B cell (primary cell): ENCODE results near the gene RUFY4. TPM values are rescaled to one million over a fixed set of nuclear protein-coding genes. Genes with fewer than 3 reads are reported as not detected.

ENCODE experiments used
- ATAC-seq: fragments of 200-7000 bp; cut with Tn5 transposase; one replicate; pipeline ENCODE4 v1.10.0; 2021; ENCODE audit warnings: low read depth, mild to moderate bottlenecking, moderate number of reproducible peaks, moderate library complexity
- CTCF ChIA-PET: fragments of 350-600 bp; sonication (Branson Sonifier 250); formaldehyde crosslinking; loops from one replicate; lab custom pipeline; 2021; ENCODE audit warnings: antibody characterized with exemption, inconsistent platforms; lab: Charles Lee
- POLR2A ChIA-PET: fragments of 350-600 bp; sonication (Branson Sonifier 250); formaldehyde crosslinking; loops from one replicate; lab custom pipeline; 2021; ENCODE audit warnings: antibody characterized with exemption; lab: Charles Lee
- DNase-seq: peaks from one replicate; pipeline ENCODE4 v3.0.0; 2013
- H2AFZ ChIP-seq: 2 replicates; pipeline ENCODE4 v1.6.1; 2012; ENCODE audit warnings: mild to moderate bottlenecking, low read depth, low read length; ENCODE audit not compliant: insufficient read depth, poor library complexity, severe bottlenecking
- H3K27ac ChIP-seq, 2 donors: 1 replicate in 1 of 2; 2 replicates in 1 of 2; pipeline ENCODE4 v1.5.1; 2012 to 2013; ENCODE audit warnings: low read length in 2 of 2, mild to moderate bottlenecking in 2 of 2, moderate library complexity in 1 of 2
- H3K27me3 ChIP-seq, 4 experiments: fragments of 200-600 bp in 1 of 4; sonication (generic) in 1 of 4; replicated peaks in 1 of 4; 1 replicate in 2 of 4; 2 replicates in 2 of 4; pipeline versions ENCODE4 v1.6.1 to v1.7.0; 2013 to 2016; ENCODE audit warnings: low read length in 3 of 4, mild to moderate bottlenecking in 2 of 4, mixed read lengths in 1 of 4, moderate library complexity in 1 of 4; ENCODE audit not compliant: insufficient read depth in 4 of 4, control insufficient read depth in 3 of 4; ENCODE audit errors: control extremely low read depth in 1 of 4
- H3K36me3 ChIP-seq, 2 experiments: replicated peaks in 1 of 2; 1 replicate in 1 of 2; 2 replicates in 1 of 2; pipeline versions ENCODE4 v1.6.1 to v1.7.1; 2013; ENCODE audit warnings: low read length in 1 of 2; ENCODE audit not compliant: insufficient read depth in 2 of 2, control insufficient read depth in 1 of 2; ENCODE audit errors: control extremely low read depth in 1 of 2, extremely low read depth in 1 of 2
- H3K4me1 ChIP-seq, 2 donors: fragments of 200-600 bp in 1 of 2; sonication (generic) in 1 of 2; 1 replicate in 1 of 2; 2 replicates in 1 of 2; pipeline versions ENCODE4 v1.5.1 to v1.6.1; 2013 to 2017; ENCODE audit warnings: low read length in 2 of 2; ENCODE audit not compliant: control insufficient read depth in 2 of 2, insufficient read depth in 2 of 2
- H3K4me2 ChIP-seq: replicated peaks from 2 replicates; pipeline ENCODE3; 2012; ENCODE audit warnings: mild to moderate bottlenecking, low read depth, low read length; ENCODE audit not compliant: poor library complexity, severe bottlenecking
- H3K4me3 ChIP-seq, 5 experiments: fragments of 200-600 bp in 1 of 5; sonication (generic) in 1 of 5; 1 replicate in 3 of 5; 2 replicates in 2 of 5; pipeline versions ENCODE4 v1.5.1 to v1.7.0; 2011 to 2016; ENCODE audit warnings: low read length in 4 of 5, mild to moderate bottlenecking in 4 of 5, low read depth in 2 of 5, control low read depth in 1 of 5, moderate library complexity in 1 of 5; ENCODE audit not compliant: insufficient read depth in 1 of 5; ENCODE audit errors: control extremely low read depth in 1 of 5, extremely low read depth in 1 of 5
- H3K79me2 ChIP-seq: fragments of 200-600 bp; sonication (generic); one replicate; pipeline ENCODE4 v1.6.0; 2016; ENCODE audit warnings: low read length; ENCODE audit not compliant: control insufficient read depth, insufficient read depth
- H3K9ac ChIP-seq: fragments of 200-600 bp; sonication (generic); 2 replicates; pipeline ENCODE4 v1.6.1; 2017; ENCODE audit warnings: mild to moderate bottlenecking, low read length, moderate library complexity
- H3K9me3 ChIP-seq, 3 donors: one replicate each; pipeline versions ENCODE4 v1.6.1 to v1.7.1; 2013; ENCODE audit warnings: low read length in 2 of 3; ENCODE audit not compliant: control insufficient read depth in 2 of 3, insufficient read depth in 1 of 3; ENCODE audit errors: control extremely low read depth in 1 of 3
- H4K20me1 ChIP-seq: 2 replicates; pipeline ENCODE4 v1.6.0; 2012; ENCODE audit warnings: mild to moderate bottlenecking, low read length; ENCODE audit not compliant: insufficient read depth, control insufficient read depth, poor library complexity, severe bottlenecking
- H3K27ac Mint-ChIP-seq: one replicate; pipeline ENCODE4 v1.8.0; 2021; ENCODE audit warnings: mixed read lengths
- H3K27me3 Mint-ChIP-seq: one replicate; pipeline ENCODE4 v1.8.0; 2021; ENCODE audit warnings: mixed read lengths
- H3K4me1 Mint-ChIP-seq: one replicate; pipeline ENCODE4 v1.8.0; 2021; ENCODE audit warnings: mixed read lengths
- H3K4me3 Mint-ChIP-seq: one replicate; pipeline ENCODE4 v1.8.0; 2021; ENCODE audit warnings: mixed read lengths
- H3K9me3 Mint-ChIP-seq: one replicate; pipeline ENCODE4 v1.8.0; 2022; ENCODE audit warnings: mixed read lengths; ENCODE audit not compliant: insufficient read depth
- EZH2 ChIP-seq: IDR thresholded peaks from 2 replicates; pipeline ENCODE4 v1.6.1; 2012; ENCODE audit warnings: borderline replicate concordance, low read depth, mild to moderate bottlenecking, moderate library complexity, low read length; ENCODE audit not compliant: insufficient read depth, poor library complexity, severe bottlenecking
- WGBS: methylation state at CpG from one replicate; pipeline ENCODE4 v1.1.5; 2013; ENCODE audit warnings: missing lambda C conversion rate; ENCODE audit not compliant: insufficient coverage; 5-methylcytosine and 5-hydroxymethylcytosine counted together
- intact Hi-C: fragments of 100-400 bp; cut with micrococcal nuclease; formaldehyde crosslinking; loops from one replicate; pipeline ENCODE4 v1.10.0; 2022
- polyA plus RNA-seq: library from polyadenylated mRNA; depleted of rRNA; stranded (reverse); fragments of >200 nt; gene quantifications from 2 replicates; pipeline ENCODE4 v1.2.3, GENCODE V29; 2012
- total RNA-seq, 2 donors: library from RNA; stranded (reverse); fragments of 120-200 nt in 1 of 2; gene quantifications; 1 replicate in 1 of 2; 2 replicates in 1 of 2; pipeline versions ENCODE4 v1.2.3 to v1.2.4, GENCODE V29; 2013 to 2022
- TF ChIP-seq, protein P1 (sequence below): fragments of 200-600 bp; IDR thresholded peaks from one replicate; pipeline ENCODE4 v1.8.0; 2022; ENCODE audit warnings: antibody characterized with exemption, mild to moderate bottlenecking

RUFY4 gene
- total and polyA plus RNA-seq, 2 donors (not counting 1 experiment from before 2014, with no cell fraction given) = 0.34 TPM; not detected in 1

DNA sequence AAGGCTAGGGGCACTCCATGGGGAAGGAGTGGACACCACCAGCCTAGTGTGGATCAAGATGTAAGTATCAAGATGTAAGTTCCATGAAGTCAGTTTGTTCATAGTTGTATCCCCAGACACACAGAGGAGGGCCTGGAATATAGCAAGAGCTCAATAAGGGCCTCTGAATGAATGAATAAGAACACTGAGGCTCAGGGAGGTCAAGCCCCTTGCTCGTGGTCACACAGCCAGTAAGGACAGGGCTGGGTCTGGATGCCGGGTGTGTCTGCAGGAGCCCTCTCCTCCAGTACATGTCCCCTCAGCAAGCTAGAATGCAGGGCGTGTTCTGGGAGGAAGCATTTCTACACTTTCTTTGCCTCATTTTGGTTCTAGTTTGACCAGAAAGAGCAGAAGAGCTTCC lies 2.9 kb downstream of the RUFY4 start:
- Histone ChIP-seq H3K36me3 (no peaks in the 10 kb centered on the region), H3K4me3 (no peak overlapping the region), H4K20me1 (no peaks in the 10 kb centered on the region), H3K9ac (no peak overlapping the region), H2AFZ (no peak overlapping the region), H3K27me3 (peaks cover 0 to 19% (median 2%) of the 10 kb centered on the region in 4 experiments), H3K9me3 (no peaks in the 10 kb centered on the region), H3K79me2 (no peaks in the 10 kb centered on the region), H3K4me1 (peaks cover 3 to 5% of the 10 kb centered on the region in 2 donors), H3K4me2 (no peak overlapping the region), H3K27ac (no peak overlapping the region)
- Mint-ChIP-seq H3K27me3 (peaks cover 30% of the 10 kb centered on the region), H3K4me3 (no peak overlapping the region), H3K27ac (no peak overlapping the region), H3K4me1 (peaks cover 3% of the 10 kb centered on the region), H3K9me3 (no peaks in the 10 kb centered on the region)
- intact Hi-C loops = no loop called here
- DNase-seq (no peak), ATAC-seq (no peak)
- WGBS = 84% methylated on average over 3 of the region's 3 CpGs
- no peak for TF ChIP-seq EZH2
- TF ChIP-seq, protein P1, sequence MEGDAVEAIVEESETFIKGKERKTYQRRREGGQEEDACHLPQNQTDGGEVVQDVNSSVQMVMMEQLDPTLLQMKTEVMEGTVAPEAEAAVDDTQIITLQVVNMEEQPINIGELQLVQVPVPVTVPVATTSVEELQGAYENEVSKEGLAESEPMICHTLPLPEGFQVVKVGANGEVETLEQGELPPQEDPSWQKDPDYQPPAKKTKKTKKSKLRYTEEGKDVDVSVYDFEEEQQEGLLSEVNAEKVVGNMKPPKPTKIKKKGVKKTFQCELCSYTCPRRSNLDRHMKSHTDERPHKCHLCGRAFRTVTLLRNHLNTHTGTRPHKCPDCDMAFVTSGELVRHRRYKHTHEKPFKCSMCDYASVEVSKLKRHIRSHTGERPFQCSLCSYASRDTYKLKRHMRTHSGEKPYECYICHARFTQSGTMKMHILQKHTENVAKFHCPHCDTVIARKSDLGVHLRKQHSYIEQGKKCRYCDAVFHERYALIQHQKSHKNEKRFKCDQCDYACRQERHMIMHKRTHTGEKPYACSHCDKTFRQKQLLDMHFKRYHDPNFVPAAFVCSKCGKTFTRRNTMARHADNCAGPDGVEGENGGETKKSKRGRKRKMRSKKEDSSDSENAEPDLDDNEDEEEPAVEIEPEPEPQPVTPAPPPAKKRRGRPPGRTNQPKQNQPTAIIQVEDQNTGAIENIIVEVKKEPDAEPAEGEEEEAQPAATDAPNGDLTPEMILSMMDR = no peak
- ChIA-PET POLR2A (no interaction called here), CTCF (interaction anchor here (0.9 to 1.2 kb wide), 2 partner anchors 10 to 283 kb away, joined by 3 to 4 read pairs; no protein-coding TSS in a partner anchor)

DNA sequence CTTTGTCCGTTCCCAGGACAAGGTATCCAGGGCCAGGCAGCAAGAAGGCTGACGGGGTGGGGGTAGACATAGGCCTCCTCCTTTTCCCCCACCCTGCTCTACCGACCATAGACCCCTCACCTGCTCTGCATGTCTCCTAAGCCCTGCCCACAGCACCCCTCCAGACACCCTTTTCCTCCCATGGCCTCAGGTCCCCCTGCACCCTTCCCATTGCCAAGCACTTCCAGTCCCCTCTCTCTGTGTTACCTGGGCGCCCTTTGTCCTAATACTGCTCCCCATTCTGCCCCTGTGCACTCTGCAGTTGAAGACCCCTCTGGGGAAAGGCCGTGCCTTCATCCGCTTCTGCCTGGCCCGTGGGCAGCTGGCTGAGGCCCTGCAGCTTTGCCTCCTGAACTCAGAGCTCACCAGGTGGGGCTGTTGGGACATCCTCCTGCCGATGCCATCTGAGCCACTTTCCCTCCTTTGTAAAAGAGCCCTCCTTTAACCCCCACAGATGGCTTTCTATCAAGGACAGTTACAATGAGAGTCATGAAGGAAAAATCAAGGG lies 3.5 kb downstream of the RUFY4 start:
- 92% methylated on average over 7 of the region's 8 CpGs for WGBS
- no peak for TF ChIP-seq EZH2
- TF ChIP-seq, protein P1 = no peak
- ATAC-seq (no peak), DNase-seq (no peak)
- Histone ChIP-seq H2AFZ (no peak overlapping the region), H3K36me3 (no peaks in the 10 kb centered on the region), H4K20me1 (no peaks in the 10 kb centered on the region), H3K4me1 (peaks cover 3 to 5% of the 10 kb centered on the region in 2 donors), H3K9me3 (no peaks in the 10 kb centered on the region), H3K27ac (no peak overlapping the region), H3K27me3 (peaks cover 0 to 13% (median 2%) of the 10 kb centered on the region in 4 experiments), H3K4me3 (no peak overlapping the region), H3K79me2 (no peaks in the 10 kb centered on the region), H3K9ac (no peak overlapping the region), H3K4me2 (no peak overlapping the region)
- peaks cover 3% of the 10 kb centered on the region for H3K4me1 Mint-ChIP-seq
- no peak overlapping the region for H3K27ac Mint-ChIP-seq
- intact Hi-C loops = no loop called here
- no peak overlapping the region for H3K4me3 Mint-ChIP-seq
- CTCF ChIA-PET = interaction anchor here (0.9 to 1.5 kb wide), 3 partner anchors 10 to 283 kb away, joined by 3 to 4 read pairs (median 3); no protein-coding TSS in a partner anchor
- H3K27me3 Mint-ChIP-seq = peaks cover 24% of the 10 kb centered on the region
- POLR2A ChIA-PET = no interaction called here
- no peaks in the 10 kb centered on the region for H3K9me3 Mint-ChIP-seq
